HG02970 (cell line): Measurements from ENCODE around the gene PGAP6.
"Not testable (repeated sequence)": the region's sequence is repeated elsewhere in the genome, so short reads cannot be mapped to it uniquely, and the experiment has no call there.

Experiments
- ATAC-seq: cut with Tn5 transposase; IDR thresholded peaks from one replicate; pipeline ENCODE4 v1.9.1; 2021; ENCODE audit warnings: mild to moderate bottlenecking, moderate library complexity, moderate number of reproducible peaks; ENCODE audit not compliant: unreplicated experiment, low FRiP score

Gene PGAP6

GRCh38 chr16:379961-380761 is 1.6 kb downstream of the PGAP6 start:
- no peak for ATAC-seq

DNA sequence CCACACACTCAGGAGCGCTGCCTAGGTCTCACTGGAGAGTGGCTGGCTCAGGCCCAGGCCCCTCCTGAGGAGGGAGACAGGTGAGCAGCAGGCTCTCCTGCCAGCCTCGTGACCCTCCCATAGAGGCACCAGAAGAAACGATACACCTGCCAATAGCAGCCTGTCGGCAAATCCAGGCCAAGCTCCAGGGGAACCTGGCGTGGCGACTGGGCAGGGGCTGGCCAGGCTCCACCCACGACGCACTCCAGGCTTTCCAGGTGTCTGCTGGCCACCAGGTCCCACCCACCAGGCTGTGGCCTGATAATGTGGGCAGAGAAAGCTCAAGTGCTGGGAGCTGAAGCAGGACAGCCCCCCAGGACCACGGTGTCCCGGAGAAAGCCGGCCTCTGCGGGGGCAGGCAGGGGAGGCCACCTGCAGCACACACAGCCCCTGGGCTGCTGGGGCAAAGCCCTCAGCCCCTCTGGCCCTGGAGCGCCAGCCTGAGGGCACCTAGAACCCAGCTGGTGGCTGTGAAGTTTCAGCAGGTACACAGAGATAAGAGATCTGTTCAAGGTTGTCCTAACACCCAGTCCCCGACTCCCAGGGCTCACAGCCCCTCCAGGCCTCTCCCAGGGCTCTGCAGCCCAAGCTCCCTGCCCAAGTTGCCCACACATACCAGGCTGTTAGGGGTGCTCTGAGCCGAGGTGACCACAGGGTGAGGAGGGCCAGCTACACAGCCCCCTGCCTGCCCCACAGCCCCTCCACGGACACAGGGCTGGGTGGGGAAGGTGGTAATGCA is 2.4 kb downstream of the PGAP6 start:
- ATAC-seq, result no peak

- no peak for ATAC-seq
Measured at GRCh38 chr16:378821-379182, 3.0 kb downstream of the PGAP6 start.

GRCh38 chr16:378113-378820 is 3.5 kb downstream of the PGAP6 start:
- not testable (repeated sequence) for ATAC-seq

- ATAC-seq, result no peak
Measured at GRCh38 chr16:377419-377951, 4.3 kb downstream of the PGAP6 start.

DNA sequence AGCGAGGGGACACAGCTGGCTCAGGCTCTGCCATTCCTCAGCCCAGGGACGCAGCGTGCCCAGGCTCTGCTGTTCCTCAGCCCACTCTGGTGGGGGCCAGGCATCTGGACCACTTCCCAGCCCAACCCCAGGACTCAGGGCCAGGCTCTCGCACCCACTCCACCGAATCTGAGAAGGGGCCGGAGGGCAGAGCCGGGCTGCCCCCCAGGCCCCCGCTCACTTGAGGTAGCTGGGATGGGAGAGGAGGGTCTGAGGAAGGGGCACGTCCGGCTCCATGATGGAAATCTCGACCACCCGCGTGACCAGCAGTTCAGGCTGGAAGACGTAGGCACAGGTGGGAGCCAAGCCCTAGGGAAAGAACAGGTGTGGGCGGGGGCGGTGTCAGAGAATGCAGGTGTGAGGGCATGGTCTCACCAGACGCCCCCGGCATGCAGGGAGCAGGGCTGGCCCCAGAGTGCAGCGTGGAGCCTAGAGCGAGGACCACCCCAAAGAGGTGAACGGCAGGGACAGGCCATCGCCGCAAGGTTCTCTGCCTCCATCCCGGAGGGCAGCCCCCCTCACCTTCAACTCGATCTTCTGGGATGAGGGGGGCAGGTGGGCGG is 4.9 kb downstream of the PGAP6 start:
- no peak for ATAC-seq

GRCh38 chr16:375927-376816 is 5.6 kb downstream of the PGAP6 start:
- no peak for ATAC-seq

DNA sequence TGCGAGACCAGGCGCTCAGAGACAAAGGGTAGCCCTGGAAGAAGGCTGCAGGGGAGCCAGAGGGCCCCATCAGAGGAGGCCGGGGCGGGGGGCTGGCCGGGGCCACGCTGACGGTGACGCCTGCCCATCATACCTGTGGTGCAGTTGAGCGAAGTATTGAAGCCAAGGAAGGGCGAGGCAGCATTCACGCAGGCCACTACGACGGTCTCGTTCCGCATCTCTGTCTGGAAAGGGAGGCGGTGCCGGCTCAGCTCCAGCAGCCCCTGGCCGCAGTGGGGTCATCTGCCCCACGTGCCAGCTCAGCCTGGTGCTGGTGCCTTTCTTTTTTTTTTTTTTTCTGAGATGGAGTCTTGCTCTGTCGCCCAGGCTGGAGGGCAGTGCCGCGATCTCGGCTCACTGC is 6.6 kb downstream of the PGAP6 start:
- ATAC-seq, result no peak

DNA sequence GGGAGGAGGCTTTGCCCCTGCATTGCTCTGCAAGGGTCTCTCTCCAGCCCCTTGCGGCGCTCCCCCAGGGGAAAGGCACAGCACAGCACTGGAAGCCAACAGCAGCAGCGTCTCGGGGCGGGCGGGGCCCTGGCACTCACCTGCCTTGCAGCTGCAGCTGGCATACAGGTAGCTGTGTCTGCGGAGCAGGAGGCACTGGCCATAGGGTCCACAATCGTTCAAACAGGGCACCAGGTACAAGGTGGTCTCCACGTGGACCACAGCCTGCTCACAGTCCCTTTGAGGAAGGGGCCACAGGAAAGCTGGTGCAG is 7.2 kb downstream of the PGAP6 start:
- ATAC-seq, result no peak

DNA sequence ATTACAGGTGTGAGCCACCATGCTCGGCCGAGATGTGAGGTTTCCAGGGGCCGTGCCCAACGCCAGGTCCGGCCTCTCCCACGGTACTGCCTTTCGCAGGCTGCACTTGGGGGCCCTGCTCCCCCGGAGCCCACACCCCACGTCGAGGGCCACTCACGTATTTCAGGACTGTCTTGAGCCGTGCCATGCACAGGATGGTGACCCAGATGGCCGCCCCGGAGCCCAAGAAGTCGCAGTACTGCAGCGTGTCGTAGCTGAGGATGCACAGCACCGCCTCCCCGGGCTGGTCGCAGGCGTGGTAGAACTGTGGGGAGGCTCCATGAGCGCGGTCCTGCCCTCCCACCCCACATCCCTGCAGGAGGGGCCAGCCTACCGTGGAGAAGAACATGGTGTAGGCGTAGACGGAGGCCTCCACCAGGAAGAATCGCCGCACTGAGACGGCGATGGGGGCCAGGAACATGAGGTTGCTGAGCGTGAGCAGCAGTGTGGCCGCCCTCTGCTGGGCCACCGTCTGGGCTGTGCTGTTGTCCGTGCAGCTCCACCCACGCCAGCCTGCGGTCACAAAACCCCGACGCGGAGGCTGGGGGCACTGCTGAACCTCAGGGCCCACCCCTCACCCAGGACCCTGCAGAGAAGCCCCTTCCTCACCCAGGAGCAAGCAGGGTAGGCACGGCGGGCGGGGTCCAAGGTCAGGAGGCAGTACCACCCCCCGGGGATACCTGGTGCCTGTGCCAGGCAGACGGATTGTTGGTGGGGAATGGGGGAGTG is 7.7 kb downstream of the PGAP6 start:
- ATAC-seq, result no peak

- ATAC-seq, result no peak
Measured at GRCh38 chr16:373020-373598, 8.7 kb downstream of the PGAP6 start.

- ATAC-seq, result no peak
Measured at GRCh38 chr16:372302-372983, 9.3 kb downstream of the PGAP6 start.

- no peak for ATAC-seq
Measured at GRCh38 chr16:371515-372301, 10.1 kb downstream of the PGAP6 start.

- no peak for ATAC-seq
Measured at GRCh38 chr16:370979-371514, 10.7 kb downstream of the PGAP6 start.

GRCh38 chr16:370443-370842 is 11.3 kb downstream of the PGAP6 start, which contains the start of gene MRPL28:
Gene MRPL28, minus strand, starts transcription at chr16:370538. Its CDS starts 320 bp downstream, at chr16:370218.
- peak; percentile 61 for ATAC-seq

GRCh38 chr16:369866-370436 is 11.8 kb downstream of the PGAP6 start:
- ATAC-seq, result no peak
